Astrocyte (in vitro differentiated cells and primary cell): Measurements from ENCODE around the gene FHIT.

ENCODE experiments used
- CTCF ChIP-seq: IDR thresholded peaks from 2 replicates; pipeline ENCODE4 v1.5.1; 2011; ENCODE audit warnings: low read depth, mild to moderate bottlenecking, inconsistent platforms, low read length, moderate library complexity; ENCODE audit not compliant: insufficient read depth
- EZH2 ChIP-seq: IDR thresholded peaks from 2 replicates; pipeline ENCODE4 v1.6.1; 2012; ENCODE audit warnings: mild to moderate bottlenecking, low read length, inconsistent platforms; ENCODE audit not compliant: insufficient read depth

GRCh38 chr3:60046210-60046609 lies 1205.0 kb downstream of the FHIT start:
- no peak for TF ChIP-seq CTCF
- no peak for TF ChIP-seq EZH2
